ENCODE results near the gene TTC7B. TPM values are rescaled to one million over a fixed set of nuclear protein-coding genes. Genes with fewer than 3 reads are reported as not detected.

Gene TTC7B
- total RNA-seq, 2 donors from 2014 or later: 25.0 to 40.7 TPM

DNA sequence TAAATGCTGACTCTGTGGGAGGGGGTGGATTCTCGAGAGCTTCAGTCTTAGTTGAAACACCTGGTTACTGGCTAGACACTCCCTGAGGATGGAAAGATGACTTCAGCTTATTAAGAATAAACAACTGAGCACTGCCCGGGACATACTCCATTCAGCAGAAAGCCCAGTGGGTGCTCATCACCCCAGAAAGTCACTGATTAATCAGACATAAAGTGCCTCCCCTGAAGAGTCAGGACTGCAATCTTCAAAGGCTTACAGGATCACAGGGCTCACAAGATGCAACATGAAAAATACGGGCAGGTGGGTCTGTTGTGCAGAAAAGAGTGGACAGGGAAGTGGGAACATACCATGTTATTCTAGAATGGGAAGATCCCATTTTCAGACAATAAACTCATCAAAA lies 212.4 kb downstream of the TTC7B start:
- no peaks in the 10 kb centered on the region for H3K27me3 ChIP-seq (replicated peaks; ENCODE audit: insufficient read depth)
- 78% methylated on average over 3 of the region's 3 CpGs for WGBS
- DNase-seq (ENCODE audit: low spot score): no peak
- H3K4me1 ChIP-seq (replicated peaks): no peaks in the 10 kb centered on the region
- H3K9me3 ChIP-seq: no peaks in the 10 kb centered on the region
- intact Hi-C loops (cut with DNase I): no loop called here
- TF ChIP-seq, protein P1, sequence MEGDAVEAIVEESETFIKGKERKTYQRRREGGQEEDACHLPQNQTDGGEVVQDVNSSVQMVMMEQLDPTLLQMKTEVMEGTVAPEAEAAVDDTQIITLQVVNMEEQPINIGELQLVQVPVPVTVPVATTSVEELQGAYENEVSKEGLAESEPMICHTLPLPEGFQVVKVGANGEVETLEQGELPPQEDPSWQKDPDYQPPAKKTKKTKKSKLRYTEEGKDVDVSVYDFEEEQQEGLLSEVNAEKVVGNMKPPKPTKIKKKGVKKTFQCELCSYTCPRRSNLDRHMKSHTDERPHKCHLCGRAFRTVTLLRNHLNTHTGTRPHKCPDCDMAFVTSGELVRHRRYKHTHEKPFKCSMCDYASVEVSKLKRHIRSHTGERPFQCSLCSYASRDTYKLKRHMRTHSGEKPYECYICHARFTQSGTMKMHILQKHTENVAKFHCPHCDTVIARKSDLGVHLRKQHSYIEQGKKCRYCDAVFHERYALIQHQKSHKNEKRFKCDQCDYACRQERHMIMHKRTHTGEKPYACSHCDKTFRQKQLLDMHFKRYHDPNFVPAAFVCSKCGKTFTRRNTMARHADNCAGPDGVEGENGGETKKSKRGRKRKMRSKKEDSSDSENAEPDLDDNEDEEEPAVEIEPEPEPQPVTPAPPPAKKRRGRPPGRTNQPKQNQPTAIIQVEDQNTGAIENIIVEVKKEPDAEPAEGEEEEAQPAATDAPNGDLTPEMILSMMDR (IDR thresholded peaks at IDR 0.05): no peak
- no peak for TF ChIP-seq POLR2AphosphoS5 (IDR thresholded peaks at IDR 0.05)
- TF ChIP-seq POLR2A (IDR thresholded peaks at IDR 0.05): no peak
- H3K27ac ChIP-seq: no peak overlapping the region
- no peak overlapping the region for H3K4me3 ChIP-seq
- H3K36me3 ChIP-seq: no peaks in the 10 kb centered on the region

DNA sequence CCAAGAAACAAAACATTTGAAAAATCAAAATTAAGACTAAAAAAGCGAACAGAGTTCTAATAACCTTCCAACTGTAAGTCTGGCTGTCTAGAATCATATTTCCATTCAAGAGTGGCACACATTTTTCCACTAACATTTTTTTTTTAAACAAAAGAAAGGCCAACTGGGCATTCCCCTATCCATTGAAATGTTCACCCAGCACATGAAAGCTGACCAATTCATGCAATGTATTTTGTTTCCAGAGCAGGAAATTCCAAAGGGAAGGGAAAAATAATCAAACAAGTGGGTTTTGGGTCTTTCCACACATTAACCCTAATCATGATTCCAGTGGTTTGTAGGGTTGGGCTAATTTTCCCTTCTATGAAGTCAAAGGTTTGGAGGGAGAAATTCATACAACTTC lies 212.9 kb downstream of the TTC7B start:
- no peak overlapping the region for H3K27ac ChIP-seq
- H3K4me1 ChIP-seq (replicated peaks): no peaks in the 10 kb centered on the region
- no peak overlapping the region for H3K4me3 ChIP-seq
- TF ChIP-seq POLR2AphosphoS5 (IDR thresholded peaks at IDR 0.05): no peak
- TF ChIP-seq, protein P1 (IDR thresholded peaks at IDR 0.05): no peak
- TF ChIP-seq POLR2A (IDR thresholded peaks at IDR 0.05): no peak
- intact Hi-C loops (cut with DNase I): no loop called here
- 93% methylated on average over 1 of the region's 1 CpG for WGBS
- no peaks in the 10 kb centered on the region for H3K9me3 ChIP-seq
- no peaks in the 10 kb centered on the region for H3K27me3 ChIP-seq (replicated peaks; ENCODE audit: insufficient read depth)
- DNase-seq (ENCODE audit: low spot score): no peak
- no peaks in the 10 kb centered on the region for H3K36me3 ChIP-seq

GRCh38 chr14:90602088-90602687 lies 214.0 kb downstream of the TTC7B start:
- Histone ChIP-seq H3K27me3 (replicated peaks; ENCODE audit: insufficient read depth) (no peaks in the 10 kb centered on the region), H3K4me3 (no peak overlapping the region), H3K9me3 (no peaks in the 10 kb centered on the region), H3K27ac (no peak overlapping the region), H3K36me3 (no peaks in the 10 kb centered on the region), H3K4me1 (replicated peaks) (no peaks in the 10 kb centered on the region)
- DNase-seq (ENCODE audit: low spot score): no peak
- TF ChIP-seq POLR2A (IDR thresholded peaks at IDR 0.05): no peak
- no peak for TF ChIP-seq POLR2AphosphoS5 (IDR thresholded peaks at IDR 0.05)
- TF ChIP-seq, protein P1 (IDR thresholded peaks at IDR 0.05): no peak
- 46% methylated on average over 9 of the region's 9 CpGs for WGBS
- intact Hi-C loops (cut with DNase I): no loop called here

DNA sequence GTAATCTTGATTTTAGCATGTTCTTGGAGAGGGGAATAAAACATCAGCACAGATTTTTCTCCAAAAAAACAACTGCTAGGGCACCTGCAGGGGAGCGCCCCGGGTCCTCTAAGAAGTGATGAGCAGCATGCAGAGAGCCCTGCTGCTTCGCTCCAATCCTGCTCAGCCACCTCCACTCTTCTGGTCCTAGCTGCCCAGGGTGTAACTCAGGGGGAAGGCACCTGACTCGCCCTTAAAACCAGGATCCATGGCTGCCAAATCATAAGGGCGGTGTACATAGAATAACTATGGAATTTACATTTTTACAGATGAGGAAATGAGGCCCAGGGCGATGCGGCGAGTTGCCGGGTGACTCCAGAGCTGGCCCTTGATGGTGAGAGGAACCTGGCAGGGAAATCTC lies 214.7 kb downstream of the TTC7B start:
- Histone ChIP-seq H3K36me3 (no peaks in the 10 kb centered on the region), H3K4me3 (no peak overlapping the region), H3K9me3 (no peaks in the 10 kb centered on the region), H3K27me3 (replicated peaks; ENCODE audit: insufficient read depth) (no peaks in the 10 kb centered on the region), H3K27ac (no peak overlapping the region), H3K4me1 (replicated peaks) (no peaks in the 10 kb centered on the region)
- DNase-seq (ENCODE audit: low spot score): no peak
- TF ChIP-seq POLR2A (IDR thresholded peaks at IDR 0.05) (no peak), POLR2AphosphoS5 (IDR thresholded peaks at IDR 0.05) (no peak)
- TF ChIP-seq, protein P1 (IDR thresholded peaks at IDR 0.05): no peak
- intact Hi-C loops (cut with DNase I): no loop called here
- 87% methylated on average over 9 of the region's 9 CpGs for WGBS

DNA sequence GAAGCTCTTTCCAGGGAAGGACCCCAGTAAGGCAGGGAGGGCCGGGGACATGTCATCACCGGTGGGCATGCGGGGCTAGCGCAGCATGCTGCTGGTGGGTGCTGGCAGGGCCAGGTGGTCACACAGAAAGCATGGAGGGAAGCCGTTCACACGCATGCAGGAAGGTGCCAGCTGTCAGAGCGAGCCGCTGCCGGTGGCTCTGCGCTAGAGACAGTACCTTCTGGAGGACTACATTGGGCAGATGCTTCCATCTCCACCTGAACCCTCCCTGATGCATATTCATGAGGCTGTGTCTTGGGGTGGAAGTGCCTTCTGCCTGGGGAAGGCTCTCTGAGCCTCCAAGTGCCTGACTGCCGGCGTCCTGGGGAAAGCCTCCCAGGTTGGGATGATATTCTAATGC lies 215.6 kb downstream of the TTC7B start:
- DNase-seq (ENCODE audit: low spot score): no peak
- Histone ChIP-seq H3K27me3 (replicated peaks; ENCODE audit: insufficient read depth) (no peaks in the 10 kb centered on the region), H3K36me3 (no peaks in the 10 kb centered on the region), H3K27ac (no peak overlapping the region), H3K4me3 (no peak overlapping the region), H3K4me1 (replicated peaks) (no peaks in the 10 kb centered on the region), H3K9me3 (no peaks in the 10 kb centered on the region)
- no peak for TF ChIP-seq POLR2AphosphoS5 (IDR thresholded peaks at IDR 0.05)
- TF ChIP-seq POLR2A (IDR thresholded peaks at IDR 0.05): no peak
- TF ChIP-seq, protein P1 (IDR thresholded peaks at IDR 0.05): no peak
- WGBS: 98% methylated on average over 12 of the region's 12 CpGs
- intact Hi-C loops (cut with DNase I): no loop called here

All from prostate gland (tissue), 2 donors.